ENCODE measurements around the gene ZNF488.

ZNF488 gene

DNA sequence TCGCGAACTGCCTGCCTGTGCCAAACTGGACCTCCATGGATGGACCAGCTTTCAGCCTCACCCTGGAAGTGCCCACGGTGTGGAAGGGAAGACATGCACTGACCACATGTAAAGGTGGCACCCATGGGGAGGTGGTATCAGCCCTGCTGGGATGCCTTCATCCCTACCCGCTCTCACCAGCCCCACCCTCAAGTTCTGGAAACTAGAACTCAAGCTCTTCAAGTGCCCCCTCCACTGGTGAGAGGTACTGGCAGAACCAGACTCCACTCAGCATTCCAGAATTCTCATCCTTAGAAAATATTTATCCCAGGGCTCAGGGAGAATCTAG is 5.9 kb downstream of the ZNF488 start:
- no peak overlapping the region for H3K27ac ChIP-seq (ENCODE audit: low read depth, low read length, poor library complexity, severe bottlenecking)
- no peaks in the 10 kb centered on the region for H3K79me2 ChIP-seq (ENCODE audit: insufficient read depth, low read length)
- TF ChIP-seq, protein P1, sequence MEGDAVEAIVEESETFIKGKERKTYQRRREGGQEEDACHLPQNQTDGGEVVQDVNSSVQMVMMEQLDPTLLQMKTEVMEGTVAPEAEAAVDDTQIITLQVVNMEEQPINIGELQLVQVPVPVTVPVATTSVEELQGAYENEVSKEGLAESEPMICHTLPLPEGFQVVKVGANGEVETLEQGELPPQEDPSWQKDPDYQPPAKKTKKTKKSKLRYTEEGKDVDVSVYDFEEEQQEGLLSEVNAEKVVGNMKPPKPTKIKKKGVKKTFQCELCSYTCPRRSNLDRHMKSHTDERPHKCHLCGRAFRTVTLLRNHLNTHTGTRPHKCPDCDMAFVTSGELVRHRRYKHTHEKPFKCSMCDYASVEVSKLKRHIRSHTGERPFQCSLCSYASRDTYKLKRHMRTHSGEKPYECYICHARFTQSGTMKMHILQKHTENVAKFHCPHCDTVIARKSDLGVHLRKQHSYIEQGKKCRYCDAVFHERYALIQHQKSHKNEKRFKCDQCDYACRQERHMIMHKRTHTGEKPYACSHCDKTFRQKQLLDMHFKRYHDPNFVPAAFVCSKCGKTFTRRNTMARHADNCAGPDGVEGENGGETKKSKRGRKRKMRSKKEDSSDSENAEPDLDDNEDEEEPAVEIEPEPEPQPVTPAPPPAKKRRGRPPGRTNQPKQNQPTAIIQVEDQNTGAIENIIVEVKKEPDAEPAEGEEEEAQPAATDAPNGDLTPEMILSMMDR (IDR thresholded peaks at IDR 0.05; ENCODE audit: low read length), result no peak
- no peak for TF ChIP-seq EZH2 (IDR thresholded peaks at IDR 0.05; ENCODE audit: borderline replicate concordance, low read length)
- H3K4me1 ChIP-seq (ENCODE audit: insufficient read depth, low read length, severe bottlenecking), result no peaks in the 10 kb centered on the region
- no peaks in the 10 kb centered on the region for H3K36me3 ChIP-seq (ENCODE audit: insufficient read depth, low read length)
- H3K9ac ChIP-seq (ENCODE audit: low read length), result no peak overlapping the region
- H3K9me3 ChIP-seq (ENCODE audit: low read length), result no peaks in the 10 kb centered on the region
- H3K9me2 ChIP-seq (ENCODE audit: low read depth, low read length), result no peaks in the 10 kb centered on the region
- H3K27me3 ChIP-seq (ENCODE audit: insufficient read depth, low read length), result peaks cover 8% of the 10 kb centered on the region; the same call in 1 of the 2 replicates
- H2AFZ ChIP-seq (ENCODE audit: low read length), result no peak overlapping the region
- no peaks in the 10 kb centered on the region for H4K20me1 ChIP-seq (ENCODE audit: insufficient read depth, low read length)
- H3K4me3 ChIP-seq (ENCODE audit: low read depth, low read length, poor library complexity, severe bottlenecking), result no peak overlapping the region
- H3F3A ChIP-seq (ENCODE audit: insufficient read depth, low read length), result no peaks in the 10 kb centered on the region
- no peak overlapping the region for H3K4me2 ChIP-seq (ENCODE audit: low read length)

DNA sequence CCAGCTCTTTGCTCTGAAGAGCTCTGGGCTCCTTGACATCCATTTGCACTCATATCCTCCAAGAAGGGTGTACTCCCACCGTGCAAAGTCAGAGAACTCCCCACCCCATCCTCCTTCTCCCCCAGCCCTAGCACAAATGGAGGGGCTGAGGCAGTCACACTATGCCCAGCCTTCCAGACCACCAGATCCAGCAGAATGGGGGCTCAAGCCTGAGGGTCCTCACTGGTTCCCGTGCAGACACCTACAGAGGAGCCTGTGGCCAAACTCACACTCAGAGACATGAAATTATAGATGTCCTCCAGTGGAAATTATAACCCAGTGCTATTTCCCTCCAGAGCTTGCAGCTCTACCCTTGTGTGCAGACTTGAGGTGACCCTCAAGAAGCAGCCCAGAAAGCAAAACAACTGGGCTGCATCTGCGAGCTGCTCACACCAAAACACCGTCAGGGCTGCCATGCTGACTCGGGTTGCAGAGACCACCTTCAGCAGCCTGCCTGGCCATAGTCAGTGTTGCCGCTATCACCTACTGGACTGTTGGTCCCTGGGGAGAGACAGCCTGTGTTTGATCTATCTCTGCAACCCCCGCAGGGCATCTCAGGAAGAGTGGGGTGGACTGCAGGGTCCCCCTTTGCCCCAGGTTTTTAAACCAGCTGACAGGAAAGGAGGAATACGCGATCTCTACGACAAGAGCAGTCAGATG is 7.4 kb downstream of the ZNF488 start:
- Histone ChIP-seq H3K4me1 (ENCODE audit: insufficient read depth, low read length, severe bottlenecking) (no peaks in the 10 kb centered on the region), H3K4me3 (ENCODE audit: low read depth, low read length, poor library complexity, severe bottlenecking) (no peak overlapping the region), H3K79me2 (ENCODE audit: insufficient read depth, low read length) (no peaks in the 10 kb centered on the region), H3K4me2 (ENCODE audit: low read length) (no peak overlapping the region), H3K9me3 (ENCODE audit: low read length) (no peaks in the 10 kb centered on the region), H3K9ac (ENCODE audit: low read length) (no peak overlapping the region), H2AFZ (ENCODE audit: low read length) (no peak overlapping the region), H3K36me3 (ENCODE audit: insufficient read depth, low read length) (no peaks in the 10 kb centered on the region), H3K27ac (ENCODE audit: low read depth, low read length, poor library complexity, severe bottlenecking) (no peak overlapping the region), H4K20me1 (ENCODE audit: insufficient read depth, low read length) (no peaks in the 10 kb centered on the region), H3K9me2 (ENCODE audit: low read depth, low read length) (no peaks in the 10 kb centered on the region), H3K27me3 (ENCODE audit: insufficient read depth, low read length) (peaks cover 8% of the 10 kb centered on the region; the same call in 1 of the 2 replicates), H3F3A (ENCODE audit: insufficient read depth, low read length) (no peaks in the 10 kb centered on the region)
- no peak for TF ChIP-seq EZH2 (IDR thresholded peaks at IDR 0.05; ENCODE audit: borderline replicate concordance, low read length)

DNA sequence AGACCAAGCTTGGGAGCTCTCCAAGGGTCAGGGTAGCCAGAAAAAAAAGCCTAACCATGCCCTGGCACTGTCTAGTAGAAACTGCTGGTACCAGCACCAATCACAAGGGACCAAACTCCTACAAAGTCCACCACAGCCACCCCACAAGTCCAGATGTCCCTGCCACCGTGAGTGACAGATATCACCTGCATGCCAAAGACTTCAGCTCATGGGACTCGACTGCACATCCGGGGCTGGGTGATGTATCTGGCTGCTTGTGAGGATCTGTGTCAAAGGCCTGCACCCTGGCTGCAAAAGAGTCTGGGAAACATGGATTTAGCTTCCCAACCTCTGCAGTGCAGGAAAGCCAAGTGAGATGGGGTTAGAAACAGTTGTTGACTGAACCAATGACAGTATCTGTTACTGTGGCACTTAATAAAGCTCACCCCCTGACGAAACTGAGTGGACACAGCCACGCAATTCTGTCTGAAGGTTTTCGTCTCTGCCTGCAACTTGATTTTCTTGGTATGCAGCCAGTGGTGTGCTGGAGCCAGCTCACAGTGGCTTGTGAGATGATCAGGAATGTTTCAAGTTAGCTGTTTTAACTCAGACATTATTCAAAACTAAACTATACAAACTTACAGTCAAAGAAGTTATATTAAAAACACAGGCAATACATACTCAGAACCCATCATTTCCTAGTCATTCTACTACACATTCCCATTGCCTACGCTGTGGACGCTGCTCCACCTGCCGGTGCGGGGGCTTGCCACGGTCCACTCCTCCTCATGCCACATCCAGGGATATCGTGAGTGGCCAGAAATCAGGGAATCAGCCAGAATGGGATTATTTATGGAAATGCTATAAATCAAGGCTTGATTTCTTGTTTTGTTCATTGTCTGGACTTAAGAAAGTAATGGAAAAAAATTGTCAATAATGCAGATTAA is 9.2 kb downstream of the ZNF488 start:
- H3K9me3 ChIP-seq (ENCODE audit: low read length), result no peaks in the 10 kb centered on the region
- H3K36me3 ChIP-seq (ENCODE audit: insufficient read depth, low read length), result no peaks in the 10 kb centered on the region
- no peaks in the 10 kb centered on the region for H3K4me1 ChIP-seq (ENCODE audit: insufficient read depth, low read length, severe bottlenecking)
- no peaks in the 10 kb centered on the region for H3K9me2 ChIP-seq (ENCODE audit: low read depth, low read length)
- H2AFZ ChIP-seq (ENCODE audit: low read length), result no peak overlapping the region
- H3K4me3 ChIP-seq (ENCODE audit: low read depth, low read length, poor library complexity, severe bottlenecking), result no peak overlapping the region
- H3K27ac ChIP-seq (ENCODE audit: low read depth, low read length, poor library complexity, severe bottlenecking), result no peak overlapping the region
- TF ChIP-seq, protein P1 (IDR thresholded peaks at IDR 0.05; ENCODE audit: low read length), result no peak
- TF ChIP-seq EZH2 (IDR thresholded peaks at IDR 0.05; ENCODE audit: borderline replicate concordance, low read length), result no peak
- no peaks in the 10 kb centered on the region for H4K20me1 ChIP-seq (ENCODE audit: insufficient read depth, low read length)
- no peaks in the 10 kb centered on the region for H3F3A ChIP-seq (ENCODE audit: insufficient read depth, low read length)
- 0 out of 2 replicates have a peak, but pooled peaks cover 3% of the 10 kb centered on the region for H3K27me3 ChIP-seq (ENCODE audit: insufficient read depth, low read length)
- H3K9ac ChIP-seq (ENCODE audit: low read length), result no peak overlapping the region
- no peaks in the 10 kb centered on the region for H3K79me2 ChIP-seq (ENCODE audit: insufficient read depth, low read length)
- H3K4me2 ChIP-seq (ENCODE audit: low read length), result no peak overlapping the region
